NCI-H1092 treated with DMSO at 0.1 percent for 48 hours (cell line): Measurements from ENCODE around the gene NUP50.

Experiments used
- DNase-seq: peaks from one replicate; lab custom pipeline; 2025; lab: John Stamatoyannopoulos, UW

The NUP50 gene

GRCh38 chr22:45194686-45195085 lies 31.0 kb downstream of the NUP50 start:
- no peak for DNase-seq

DNA sequence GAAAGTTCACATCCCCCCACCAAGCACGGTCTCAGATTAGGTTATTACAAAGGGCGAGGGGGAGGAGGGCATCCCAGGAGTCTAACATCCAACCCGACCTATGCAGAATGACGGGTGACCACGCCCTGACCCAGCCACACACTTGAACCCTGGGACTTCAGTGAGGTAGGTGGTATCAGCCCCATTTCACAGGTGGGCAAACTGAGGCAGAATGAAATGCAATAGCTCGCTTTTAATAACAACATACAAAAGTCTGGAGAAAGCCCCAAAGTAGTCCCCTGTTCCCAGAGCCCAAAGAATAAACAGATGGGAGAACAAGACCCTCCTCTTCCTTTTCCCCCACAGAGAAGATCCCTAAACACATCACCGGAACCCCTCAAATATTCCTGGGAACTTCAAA lies 31.9 kb downstream of the NUP50 start:
- no peak for DNase-seq

DNA sequence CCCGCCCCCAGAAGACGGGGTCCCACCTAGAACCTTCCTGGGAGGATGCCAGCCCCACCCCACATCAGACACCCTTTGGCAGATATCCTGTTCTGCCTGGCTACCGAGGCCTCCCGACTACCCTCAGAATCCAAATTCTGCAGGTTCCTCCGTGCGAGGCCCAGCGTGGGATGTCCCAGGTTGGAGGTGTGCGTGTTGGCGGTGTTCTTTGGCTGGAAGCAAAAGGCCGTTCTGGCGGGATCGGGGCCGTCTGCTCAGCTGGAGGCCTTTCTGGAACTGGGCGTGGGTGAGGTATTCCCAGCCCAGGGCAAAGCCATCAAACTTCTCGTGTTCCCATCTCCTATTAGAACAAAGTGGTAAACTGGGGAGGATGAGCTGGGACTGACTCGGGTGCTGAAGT lies 32.6 kb downstream of the NUP50 start:
- DNase-seq, result no peak

- no peak for DNase-seq
Observed at GRCh38 chr22:45196926-45197605, 33.3 kb downstream of the NUP50 start.

DNA sequence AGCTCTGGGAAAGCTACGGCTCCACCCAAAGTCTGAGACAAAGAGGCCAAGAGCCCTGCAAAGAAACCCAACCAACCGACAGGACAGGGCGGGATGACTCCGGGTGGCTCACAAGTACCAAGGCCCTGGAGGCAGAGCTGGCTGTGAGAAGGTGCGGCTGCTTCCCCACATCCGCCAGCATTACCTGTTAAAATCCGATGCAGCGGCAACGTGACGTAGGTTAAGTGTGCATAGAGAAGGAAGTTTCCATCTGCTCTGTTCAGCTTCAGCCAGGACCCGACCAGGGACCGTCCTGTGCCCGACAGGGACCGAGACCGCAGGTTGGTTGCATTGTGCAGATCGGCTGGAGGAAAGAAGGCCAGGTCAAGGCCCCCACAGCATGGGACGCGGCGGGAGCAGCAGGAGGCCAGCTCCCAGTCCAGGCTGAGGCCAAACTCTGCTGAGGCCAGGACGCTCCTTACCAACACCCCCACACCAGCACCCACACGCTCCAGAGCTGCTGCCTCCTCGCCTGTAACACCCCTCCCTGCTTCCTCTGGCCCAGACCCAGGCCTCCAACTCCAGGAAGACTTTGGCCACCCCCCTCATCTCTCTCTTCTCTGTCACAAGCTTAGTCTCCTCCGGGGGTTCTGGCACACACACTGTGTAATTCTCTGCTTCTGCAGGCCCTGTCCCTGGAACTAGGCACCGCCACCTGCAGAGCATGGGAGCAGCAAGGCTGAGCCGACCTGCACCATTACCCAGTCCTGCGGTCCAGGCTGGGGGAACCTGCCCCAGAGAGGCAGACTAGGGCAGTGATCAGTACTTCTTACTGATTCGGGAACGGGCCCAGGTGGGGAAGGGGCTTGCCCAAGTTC lies 34.1 kb downstream of the NUP50 start:
- no peak for DNase-seq

DNA sequence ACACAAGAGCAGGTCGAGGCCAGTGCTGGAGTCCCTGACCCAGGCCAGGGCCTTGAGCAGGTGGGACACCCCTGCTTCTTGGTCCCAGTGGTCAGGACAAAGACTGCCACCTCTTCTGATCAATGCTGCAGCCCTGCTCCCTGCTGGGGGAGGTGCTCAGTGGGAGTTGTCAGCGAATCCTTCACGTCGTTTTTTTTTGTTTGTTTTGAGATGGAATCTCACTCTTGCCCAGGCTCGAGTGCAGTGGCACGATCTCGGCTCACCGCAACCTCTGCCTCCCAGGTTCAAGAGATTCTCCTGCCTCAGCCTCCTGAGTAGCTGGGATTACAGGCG lies 34.7 kb downstream of the NUP50 start:
- no peak for DNase-seq

DNA sequence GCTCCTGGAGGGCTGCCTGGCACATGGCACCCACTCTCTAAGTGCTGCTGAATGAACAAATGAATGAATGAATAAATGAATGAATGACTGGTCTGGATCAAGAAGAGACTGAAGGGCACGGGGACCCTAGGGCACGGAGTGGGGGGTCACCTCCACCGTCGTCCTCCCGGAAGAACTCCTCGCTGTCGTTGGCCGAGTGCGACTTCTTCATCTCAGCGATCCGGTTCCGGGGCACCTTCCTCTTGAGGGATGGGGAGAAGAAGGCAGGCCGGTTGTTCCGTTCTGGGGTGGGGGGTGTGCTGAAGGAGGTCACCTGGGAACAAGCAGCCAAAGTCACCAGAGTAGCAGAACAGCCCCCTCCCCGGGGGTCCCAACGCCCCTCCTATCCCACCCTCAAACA lies 36.0 kb downstream of the NUP50 start:
- no peak for DNase-seq

- no peak for DNase-seq
Observed at GRCh38 chr22:45200230-45200629, 36.5 kb downstream of the NUP50 start.

DNA sequence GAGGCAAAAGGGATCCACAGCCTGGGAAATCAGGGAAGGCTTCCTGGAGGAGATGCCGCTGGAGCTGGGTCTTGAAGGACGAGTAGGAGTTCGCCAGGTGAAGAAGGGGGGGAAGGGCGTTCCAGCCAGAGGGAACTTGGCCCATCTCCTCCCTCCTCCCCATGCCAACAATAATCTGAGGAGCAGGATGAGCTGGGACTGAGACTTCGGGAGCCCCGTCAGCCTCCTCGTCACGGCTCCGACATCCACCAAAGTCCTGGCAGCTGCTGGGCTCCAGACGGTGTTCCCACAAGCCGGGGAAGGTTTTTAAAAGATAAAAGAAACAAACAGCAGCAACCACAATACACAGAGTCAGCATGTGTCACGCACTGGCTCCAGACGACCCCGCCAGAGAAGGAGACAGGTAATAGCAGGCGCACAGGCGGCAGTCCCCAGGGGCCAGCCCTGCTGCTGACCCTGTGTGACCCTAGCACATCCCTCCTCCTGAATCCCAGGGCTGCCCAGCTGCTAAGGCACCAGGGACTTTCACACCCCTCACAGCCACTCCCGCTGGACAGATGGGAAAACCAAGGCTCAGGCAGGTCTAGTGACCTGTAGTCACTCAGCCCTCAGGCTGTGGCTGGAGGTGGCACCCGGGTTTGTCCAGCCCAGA lies 37.3 kb downstream of the NUP50 start:
- no peak for DNase-seq

DNA sequence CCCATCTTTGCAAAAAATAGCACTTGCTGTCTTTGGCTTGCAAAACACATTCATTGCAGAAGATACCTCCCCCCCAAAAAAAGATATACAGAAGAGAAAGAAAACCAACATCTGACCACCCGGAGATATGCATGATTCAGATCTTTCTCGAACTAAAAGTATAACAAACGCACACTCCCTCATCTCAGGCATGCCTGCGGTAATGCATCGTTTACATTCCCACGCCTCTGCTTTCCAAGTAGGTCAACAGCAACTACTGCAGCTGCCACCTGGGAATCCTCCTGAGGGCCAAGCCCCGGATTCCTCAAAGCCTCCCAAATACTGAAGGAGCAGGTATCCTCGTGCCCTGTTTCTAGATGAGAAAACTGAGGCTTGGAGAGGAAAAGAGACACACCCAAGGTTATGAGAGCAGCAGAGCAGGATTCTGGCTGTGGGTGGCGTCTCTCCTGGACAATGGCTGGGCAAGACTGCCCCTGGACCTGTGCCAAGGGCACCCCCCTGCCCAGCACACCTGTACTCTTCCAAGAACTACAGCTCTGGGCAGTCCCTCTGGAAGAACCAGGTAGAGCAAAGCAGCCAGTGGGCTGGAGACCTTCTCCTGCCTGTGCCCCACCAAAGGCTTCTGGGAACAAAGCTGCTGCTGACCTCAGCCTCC lies 38.1 kb downstream of the NUP50 start:
- no peak for DNase-seq

- no peak for DNase-seq
Observed at GRCh38 chr22:45202333-45203149, 38.8 kb downstream of the NUP50 start.

DNA sequence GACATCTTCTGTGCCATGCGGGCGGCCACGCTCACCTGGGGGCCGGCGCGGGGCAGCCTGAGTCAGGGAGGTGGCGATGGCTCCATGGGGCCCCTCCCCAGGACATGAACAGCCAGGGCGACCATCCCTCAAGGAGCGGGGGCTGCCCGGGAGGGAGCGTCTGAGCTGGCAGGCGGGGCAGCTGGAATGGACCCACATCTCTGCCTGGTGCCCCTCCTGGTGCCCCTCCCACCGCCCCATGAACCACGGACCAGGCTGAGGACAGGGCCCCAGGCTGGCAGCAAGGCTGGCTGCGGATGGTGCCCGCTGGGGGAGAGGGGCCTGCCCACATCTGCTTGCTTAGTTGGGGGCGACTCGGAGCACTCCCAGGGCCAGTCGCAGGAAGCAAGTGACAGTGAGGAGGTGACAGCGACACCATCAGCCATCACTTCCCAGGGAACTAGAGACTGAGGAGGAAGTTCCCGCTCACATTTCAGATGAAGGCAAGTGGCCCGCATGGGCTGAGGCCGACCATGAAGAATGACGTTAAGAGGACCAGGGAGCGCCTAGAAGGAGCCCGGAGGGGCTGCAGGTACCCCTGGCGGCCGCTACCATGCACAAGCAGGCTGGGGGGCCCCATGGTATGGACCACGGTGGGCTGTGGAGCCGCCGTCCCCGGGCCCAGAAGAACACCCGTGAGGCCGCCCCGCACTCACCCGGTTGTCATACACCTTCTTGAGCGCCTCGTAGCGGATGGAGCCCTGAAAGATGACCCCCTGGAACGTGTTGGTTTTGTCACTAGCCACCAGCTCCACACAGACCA lies 39.6 kb downstream of the NUP50 start:
- DNase-seq, result no peak

DNA sequence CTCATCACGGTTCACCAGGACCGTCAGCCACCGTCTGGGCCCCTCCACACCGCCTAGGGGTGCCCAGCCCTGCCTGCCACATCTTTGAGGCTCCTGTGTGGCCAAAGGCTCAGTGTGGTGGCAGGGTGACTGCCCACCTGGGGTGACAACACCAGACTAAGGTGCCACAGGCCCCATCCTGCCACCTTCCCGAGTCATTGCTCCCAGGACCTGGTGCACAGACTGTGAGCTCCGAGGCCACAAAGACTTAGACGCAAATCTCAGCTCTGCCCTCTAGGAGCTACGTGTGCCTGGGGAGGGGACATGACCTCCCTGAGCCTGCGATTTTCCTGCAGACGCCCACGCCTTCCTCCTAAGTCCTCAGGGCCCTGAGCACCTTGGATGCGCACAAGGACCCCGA lies 40.5 kb downstream of the NUP50 start:
- no peak for DNase-seq

DNA sequence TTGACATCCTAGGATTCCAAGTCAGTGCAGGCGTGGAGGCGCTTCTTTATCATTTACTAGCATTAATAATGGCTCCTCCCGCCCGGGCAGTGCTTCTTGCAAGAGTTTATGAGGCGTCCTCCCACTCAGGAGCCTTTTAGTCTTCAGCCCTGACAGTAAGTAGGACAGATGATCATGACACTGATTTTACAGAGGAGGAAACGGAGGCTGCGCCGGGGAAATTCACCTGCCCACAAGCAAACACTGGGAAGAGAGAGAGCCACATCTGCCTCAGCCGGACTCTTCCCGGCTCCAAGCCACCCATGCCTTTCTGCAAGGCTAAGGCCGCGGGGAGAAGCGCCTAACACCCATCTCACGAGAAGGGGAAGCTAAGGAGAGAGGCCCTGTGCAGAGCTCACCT lies 41.1 kb downstream of the NUP50 start:
- no peak for DNase-seq

GRCh38 chr22:45205276-45205925 lies 41.7 kb downstream of the NUP50 start:
- no peak for DNase-seq

DNA sequence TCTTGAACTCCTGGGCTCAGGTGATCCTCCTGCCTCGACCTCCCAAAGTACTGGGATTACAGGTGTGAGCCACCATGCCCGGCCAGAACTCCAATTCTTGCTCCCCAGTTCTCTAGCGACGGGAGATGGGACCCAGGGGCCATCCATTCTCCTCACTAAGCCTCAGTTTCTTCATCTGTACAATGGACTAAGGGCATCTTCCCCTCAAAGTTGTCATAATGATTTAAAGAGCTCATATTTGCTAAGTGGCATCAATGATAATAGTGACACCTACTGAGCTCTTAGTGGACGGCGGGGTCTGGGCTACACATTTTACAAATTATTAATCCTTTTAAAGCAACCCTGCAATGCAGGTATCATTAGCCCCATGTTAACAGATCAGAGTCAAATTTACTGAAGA lies 42.5 kb downstream of the NUP50 start:
- DNase-seq, result no peak

DNA sequence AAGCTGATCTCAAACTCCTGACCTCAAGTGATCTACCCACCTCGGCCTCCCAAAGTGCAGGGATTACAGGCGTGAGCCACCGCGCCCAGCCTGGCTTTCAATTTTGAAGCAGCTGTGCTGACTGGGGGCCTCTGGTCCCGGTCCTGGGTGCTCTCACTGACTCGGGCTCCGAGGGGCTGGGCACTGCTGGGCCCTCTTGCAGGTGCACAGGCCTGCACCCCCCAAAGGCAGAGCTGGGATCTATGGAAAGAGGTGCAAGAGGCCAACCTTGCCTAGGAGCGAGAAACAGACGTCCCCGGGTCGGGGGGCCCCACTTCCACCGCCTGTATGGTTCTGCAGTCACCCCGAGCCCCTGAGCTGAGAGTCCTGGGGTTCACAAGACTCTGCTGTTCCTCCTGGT lies 43.8 kb downstream of the NUP50 start:
- no peak for DNase-seq

GRCh38 chr22:45207981-45208664 lies 44.4 kb downstream of the NUP50 start:
- DNase-seq, result no peak

GRCh38 chr22:45208696-45208992 lies 44.9 kb downstream of the NUP50 start:
- DNase-seq, result no peak
